ENCODE measurements around the gene UGT8. TPM values are rescaled to one million over a fixed set of nuclear protein-coding genes. Genes with fewer than 3 reads are reported as not detected.
"Not testable (repeated sequence)": the region's sequence is repeated elsewhere in the genome, so short reads cannot be mapped to it uniquely, and the experiment has no call there.

The UGT8 gene
- 0.06 TPM for polyA plus RNA-seq (2013, experiment 1 of 2; ENCODE audit: insufficient read length)
- not detected for polyA plus RNA-seq (2013, experiment 2 of 2; ENCODE audit: insufficient read length)

- DNase-seq: peak; percentile 32
Observed at GRCh38 chr4:114598191-114599121, at the start of gene UGT8. UGT8 (plus strand) TSS chr4:114598807; CDS start chr4:114622881, 24,074 bp downstream.

- DNase-seq: no peak
Observed at GRCh38 chr4:114549638-114550037, 49.0 kb upstream of the UGT8 start.

GRCh38 chr4:114558446-114559020 is 40.1 kb upstream of the UGT8 start:
- no peak for DNase-seq

- DNase-seq: no peak
Observed at GRCh38 chr4:114561590-114561989, 37.0 kb upstream of the UGT8 start.

GRCh38 chr4:114562176-114562904 is 36.3 kb upstream of the UGT8 start:
- DNase-seq: no peak

GRCh38 chr4:114563536-114564315 is 34.9 kb upstream of the UGT8 start:
- DNase-seq: peak; percentile 19

- no peak for DNase-seq
Observed at GRCh38 chr4:114577386-114577785, 21.2 kb upstream of the UGT8 start.

GRCh38 chr4:114582621-114583020 is 16.0 kb upstream of the UGT8 start:
- DNase-seq: no peak

GRCh38 chr4:114588305-114588704 is 10.3 kb upstream of the UGT8 start:
- DNase-seq: no peak

- DNase-seq: not testable (repeated sequence)
Observed at GRCh38 chr4:114590360-114590759, 8.2 kb upstream of the UGT8 start.

- DNase-seq: no peak
Observed at GRCh38 chr4:114593526-114593925, 5.1 kb upstream of the UGT8 start.

GRCh38 chr4:114595207-114595606 is 3.4 kb upstream of the UGT8 start:
- DNase-seq: no peak

- no peak for DNase-seq
Observed at GRCh38 chr4:114595921-114596320, 2.7 kb upstream of the UGT8 start.

GRCh38 chr4:114597410-114598115 is 1.0 kb upstream of the UGT8 start:
- DNase-seq: no peak

GRCh38 chr4:114599231-114599902 is 760 bp downstream of the UGT8 start:
- peak; percentile 1 for DNase-seq

GRCh38 chr4:114599903-114600552 is 1.4 kb downstream of the UGT8 start:
- DNase-seq: no peak

GRCh38 chr4:114600672-114601071 is 2.1 kb downstream of the UGT8 start:
- no peak for DNase-seq

- DNase-seq: no peak
Observed at GRCh38 chr4:114601304-114602052, 2.9 kb downstream of the UGT8 start.

- no peak for DNase-seq
Observed at GRCh38 chr4:114603497-114603896, 4.9 kb downstream of the UGT8 start.

- DNase-seq: no peak
Observed at GRCh38 chr4:114606245-114606644, 7.6 kb downstream of the UGT8 start.
